Thyroid gland (tissue), 4 donors: ENCODE data around the gene DDX51. TPM values are rescaled to one million over a fixed set of nuclear protein-coding genes. Genes with fewer than 3 reads are reported as not detected.

Source experiments
- DNase-seq, 2 donors: peaks; one replicate each; pipeline ENCODE4 v3.0.0-alpha.2; 2019
- H3K27ac ChIP-seq, 3 donors: fragments of 200-600 bp; sonication (generic); 1 replicate in 2 of 3; 2 replicates in 1 of 3; pipeline ENCODE4 v1.5.1; 2016 to 2019; ENCODE audit warnings: mild to moderate bottlenecking in 1 of 3, moderate library complexity in 1 of 3
- H3K27me3 ChIP-seq: fragments of 200-600 bp; sonication (generic); one replicate; pipeline ENCODE4 v1.5.1; 2019
- H3K36me3 ChIP-seq, 2 donors: fragments of 200-600 bp; sonication (generic); one replicate each; pipeline ENCODE4 v1.5.1; 2016 to 2019
- H3K4me1 ChIP-seq, 2 donors: fragments of 200-600 bp; sonication (generic); one replicate each; pipeline ENCODE4 v1.5.1; 2017 to 2019
- H3K4me3 ChIP-seq, 3 donors: fragments of 200-600 bp; sonication (generic); replicated peaks in 1 of 3; 1 replicate in 2 of 3; 2 replicates in 1 of 3; pipeline ENCODE4 v1.5.1; 2016; ENCODE audit warnings: mild to moderate bottlenecking in 1 of 3
- H3K9me3 ChIP-seq: fragments of 200-600 bp; sonication (generic); one replicate; pipeline ENCODE4 v1.5.1; 2017
- CTCF ChIP-seq, 6 experiments: fragments of 200-600 bp in 3 of 6; fragments of 450-650 bp in 3 of 6; sonication (generic) in 3 of 6; IDR thresholded peaks; one replicate each; pipeline ENCODE4 v1.5.1; 2016 to 2019; ENCODE audit warnings: antibody characterized with exemption in 6 of 6, mild to moderate bottlenecking in 2 of 6, inconsistent platforms in 1 of 6, moderate library complexity in 1 of 6
- POLR2A ChIP-seq, 2 donors: fragments of 450-650 bp; IDR thresholded peaks; one replicate each; pipeline ENCODE4 v1.6.1; 2017; ENCODE audit warnings: antibody characterized with exemption in 2 of 2, mild to moderate bottlenecking in 2 of 2, moderate library complexity in 1 of 2
- WGBS, 2 donors: methylation state at CpG; one replicate each; pipeline ENCODE4 v1.1.5; 2017; 5-methylcytosine and 5-hydroxymethylcytosine counted together
- intact Hi-C: fragments of 100-400 bp; cut with DNase I; formaldehyde crosslinking; loops from one replicate; pipeline ENCODE4 v1.15.1; 2023
- total RNA-seq, 4 donors: library from RNA; depleted of rRNA; stranded (reverse); fragments of >200 nt; gene quantifications; one replicate each; pipeline ENCODE4 v1.2.3, GENCODE V29; 2016

The DDX51 gene
- total RNA-seq, 4 donors from 2014 or later, result 11.2 to 23.1 (median 13.7) TPM

DNA sequence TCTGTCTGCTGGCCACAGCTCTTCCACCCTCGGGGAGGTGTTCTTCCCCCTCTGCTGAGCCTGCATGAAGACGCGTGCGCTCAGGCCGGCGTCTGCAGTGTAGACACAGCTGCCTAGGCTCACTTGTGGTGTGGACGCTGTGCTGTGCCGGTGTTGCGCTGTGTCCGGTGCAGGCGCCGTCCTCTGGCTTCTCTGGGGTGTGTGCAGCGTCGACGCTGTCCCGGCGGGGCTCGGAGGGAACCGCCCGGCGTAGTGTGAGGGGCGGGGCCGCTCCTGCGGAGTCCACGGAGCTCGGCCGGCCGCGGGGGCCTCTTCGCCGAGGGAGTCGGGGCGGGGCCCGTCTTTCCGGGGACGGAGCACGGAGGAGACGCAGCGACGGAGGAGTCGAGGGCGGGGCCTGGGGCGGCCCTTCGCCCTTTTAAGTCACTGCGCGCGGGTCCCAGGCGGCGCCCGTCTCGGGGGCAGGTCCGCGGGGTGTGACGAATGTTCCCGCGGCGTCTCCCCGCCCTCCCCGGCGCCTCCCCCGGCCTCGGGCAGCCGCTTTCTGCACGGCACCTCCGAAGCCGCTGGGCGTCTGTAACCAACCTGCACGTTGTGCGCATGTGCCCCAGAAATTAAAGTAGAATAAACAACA lies 45.4 kb upstream of the DDX51 start:
- Histone ChIP-seq H3K36me3 (no peaks in the 10 kb centered on the region), H3K27ac (peak overlapping the region in 2 of 3 donors; percentile 45 to 52), H3K4me3 (peak overlapping the region; percentile 18 to 32 (median 20)), H3K4me1 (peaks cover 15 to 18% of the 10 kb centered on the region in 2 donors), H3K9me3 (no peaks in the 10 kb centered on the region), H3K27me3 (no peaks in the 10 kb centered on the region)
- 0% methylated on average over 13 of the region's 69 CpGs; no CpG with 5 or more reads in 1 of the 2 donors for whole genome bisulfite sequencing, 2 donors
- intact Hi-C loops, result no loop called here
- DNase-seq, result peak; percentile 91 to 92
- peak in 1 of 2 donors; percentile 71 for TF ChIP-seq POLR2A (IDR thresholded peaks at IDR 0.05)
- TF ChIP-seq CTCF (IDR thresholded peaks at IDR 0.05), result peak in 1 of 6 experiments; percentile 20

DNA sequence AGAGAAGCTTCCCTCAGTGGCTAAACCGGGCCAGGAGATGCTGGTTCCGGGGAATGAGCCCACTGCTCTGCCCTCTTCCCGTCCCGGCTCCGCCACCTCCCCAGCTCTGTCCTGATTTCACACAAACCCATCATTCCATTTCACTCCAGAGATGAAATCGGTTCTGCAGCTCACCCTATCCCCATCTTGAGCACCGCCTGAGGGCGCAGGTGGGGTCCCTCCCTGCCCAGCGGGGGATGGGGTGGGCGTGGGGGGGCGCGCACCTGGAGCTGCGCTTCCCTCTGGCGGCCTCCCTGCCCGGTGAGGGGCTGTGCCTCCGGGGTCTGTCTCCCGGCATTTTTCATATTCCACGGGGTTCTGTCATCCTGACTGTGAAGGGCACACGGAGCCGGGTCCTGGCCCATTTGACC lies 44.8 kb upstream of the DDX51 start:
- no peak for DNase-seq
- no peaks in the 10 kb centered on the region for H3K27me3 ChIP-seq
- TF ChIP-seq POLR2A (IDR thresholded peaks at IDR 0.05), result no peak
- H3K4me1 ChIP-seq, result peaks cover 15 to 18% of the 10 kb centered on the region in 2 donors
- intact Hi-C loops, result no loop called here
- H3K9me3 ChIP-seq, result no peaks in the 10 kb centered on the region
- peak overlapping the region in 2 of 3 donors; percentile 20 to 32 for H3K4me3 ChIP-seq
- peak overlapping the region in 2 of 3 donors; percentile 45 to 52 for H3K27ac ChIP-seq
- WGBS, 2 donors, result 18 to 19% methylated on average over 16 to 20 of the region's 20 CpGs
- H3K36me3 ChIP-seq, result no peaks in the 10 kb centered on the region

DNA sequence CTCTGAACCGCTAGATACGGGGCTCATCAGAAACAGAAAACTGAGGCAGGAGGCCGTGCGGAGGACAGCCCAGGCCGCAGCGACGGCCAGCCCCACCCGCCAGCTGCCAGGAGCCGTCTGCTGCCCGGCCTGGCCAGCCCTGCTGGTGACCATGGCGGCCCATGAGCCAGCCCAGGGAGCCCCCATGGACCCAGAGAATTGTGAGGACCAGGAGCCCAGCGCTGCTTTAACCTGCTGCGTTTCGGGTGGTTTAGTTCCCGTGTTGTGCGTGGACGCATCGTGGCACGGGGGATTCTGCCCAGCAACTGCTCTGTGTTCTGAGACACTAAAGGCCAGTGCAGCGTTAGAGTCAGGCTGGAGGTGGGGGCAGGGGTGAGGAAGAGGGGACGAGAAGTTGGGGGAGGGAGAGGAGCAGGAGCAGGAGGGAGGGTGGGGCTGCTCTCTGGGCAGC lies 44.4 kb upstream of the DDX51 start:
- no peaks in the 10 kb centered on the region for H3K27me3 ChIP-seq
- 75 to 84% methylated on average over 10 to 12 of the region's 21 CpGs for WGBS, 2 donors
- no peak overlapping the region for H3K4me3 ChIP-seq
- no peaks in the 10 kb centered on the region for H3K9me3 ChIP-seq
- intact Hi-C loops, result no loop called here
- no peak for DNase-seq
- no peaks in the 10 kb centered on the region for H3K36me3 ChIP-seq
- H3K27ac ChIP-seq, result no peak overlapping the region
- peaks cover 15 to 18% of the 10 kb centered on the region in 2 donors for H3K4me1 ChIP-seq
- TF ChIP-seq POLR2A (IDR thresholded peaks at IDR 0.05), result no peak
- TF ChIP-seq CTCF (IDR thresholded peaks at IDR 0.05), result no peak

DNA sequence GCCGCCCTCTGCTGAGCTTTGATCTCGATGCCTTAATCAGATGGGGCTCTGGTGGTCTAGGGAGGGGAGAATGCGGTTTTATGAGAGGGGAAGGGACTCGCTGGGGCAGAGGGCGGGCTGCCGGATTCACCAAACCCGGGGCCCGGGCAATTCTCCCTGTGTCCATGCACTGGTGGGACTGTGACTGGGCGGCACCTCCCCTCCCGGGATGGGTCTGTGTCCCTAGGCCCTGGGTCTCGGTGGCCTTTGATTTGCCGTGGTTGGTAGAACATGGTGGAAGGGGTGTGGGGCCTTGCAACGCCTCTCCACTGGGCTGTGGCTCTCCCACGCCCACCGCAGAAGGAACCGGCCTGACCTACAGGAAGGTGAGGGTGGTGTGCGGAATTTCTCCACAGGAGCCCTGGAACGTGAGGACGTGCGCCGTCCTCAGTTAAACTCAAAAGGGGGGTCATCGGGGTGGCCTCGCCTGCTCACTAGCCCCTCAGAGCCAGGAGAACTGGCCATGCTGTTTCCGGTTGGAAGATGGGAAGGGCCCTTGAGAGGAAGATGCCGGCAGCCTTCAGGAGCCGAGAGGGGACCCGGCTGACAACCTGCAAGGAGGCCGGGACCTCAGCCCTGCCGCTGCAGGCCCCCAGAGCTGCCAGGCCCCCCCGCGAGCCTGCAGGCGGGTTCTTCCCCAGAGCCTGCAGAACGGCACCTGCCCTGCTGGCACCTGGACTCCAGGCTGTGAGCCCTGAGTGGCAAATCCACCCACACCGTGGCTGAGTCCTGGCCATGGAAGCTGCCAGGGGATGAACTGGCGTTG lies 43.7 kb upstream of the DDX51 start:
- no peaks in the 10 kb centered on the region for H3K9me3 ChIP-seq
- WGBS, 2 donors, result 92 to 93% methylated on average over 16 to 26 of the region's 35 CpGs

More for the DNA sequence above, 43.7 kb upstream of the DDX51 start:
- TF ChIP-seq POLR2A (IDR thresholded peaks at IDR 0.05) (no peak), CTCF (IDR thresholded peaks at IDR 0.05) (no peak)
- intact Hi-C loops, result no loop called here
- Histone ChIP-seq H3K36me3 (no peaks in the 10 kb centered on the region), H3K27me3 (no peaks in the 10 kb centered on the region), H3K4me3 (no peak overlapping the region), H3K4me1 (peaks cover 15 to 18% of the 10 kb centered on the region in 2 donors), H3K27ac (no peak overlapping the region)
- no peak for DNase-seq
